LNCaP clone FGC (cell line): ENCODE results near the gene TSPAN5.

Experiments used
- DNase-seq: peaks from one replicate; pipeline ENCODE4 v3.0.0-alpha.2; 2011; ENCODE audit warnings: low read depth
- H3K4me3 ChIP-seq: 2 replicates; pipeline ENCODE4 v1.5.1; 2011; ENCODE audit warnings: mild to moderate bottlenecking, low read depth, low read length, control low read depth
- TF ChIP-seq, protein P1 (sequence below): IDR thresholded peaks from 2 replicates; pipeline ENCODE4 v1.5.1; 2012; ENCODE audit warnings: mild to moderate bottlenecking; ENCODE audit not compliant: control insufficient read depth, insufficient read depth; ENCODE audit errors: extremely low read depth

Gene TSPAN5

DNA sequence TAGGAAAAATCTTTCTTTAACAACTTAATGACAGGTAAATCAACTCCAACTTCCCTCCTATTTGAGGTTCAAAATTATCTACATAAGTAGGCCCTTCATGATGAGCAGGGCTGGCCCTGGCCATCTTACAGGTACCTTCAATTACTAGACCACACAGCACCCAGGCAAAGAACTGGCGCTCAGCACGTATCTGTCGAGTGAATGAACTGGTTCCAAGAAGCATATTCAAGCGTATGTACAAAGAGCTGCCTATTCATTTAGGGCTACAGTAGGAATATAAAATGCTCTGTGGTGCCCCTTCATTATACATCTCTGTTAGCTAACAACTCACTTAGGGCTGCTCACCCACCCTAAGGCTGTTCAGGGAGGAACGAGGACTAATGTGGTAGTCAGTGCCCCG lies 48.0 kb downstream of the TSPAN5 start:
- no peak overlapping the region for H3K4me3 ChIP-seq
- TF ChIP-seq, protein P1, sequence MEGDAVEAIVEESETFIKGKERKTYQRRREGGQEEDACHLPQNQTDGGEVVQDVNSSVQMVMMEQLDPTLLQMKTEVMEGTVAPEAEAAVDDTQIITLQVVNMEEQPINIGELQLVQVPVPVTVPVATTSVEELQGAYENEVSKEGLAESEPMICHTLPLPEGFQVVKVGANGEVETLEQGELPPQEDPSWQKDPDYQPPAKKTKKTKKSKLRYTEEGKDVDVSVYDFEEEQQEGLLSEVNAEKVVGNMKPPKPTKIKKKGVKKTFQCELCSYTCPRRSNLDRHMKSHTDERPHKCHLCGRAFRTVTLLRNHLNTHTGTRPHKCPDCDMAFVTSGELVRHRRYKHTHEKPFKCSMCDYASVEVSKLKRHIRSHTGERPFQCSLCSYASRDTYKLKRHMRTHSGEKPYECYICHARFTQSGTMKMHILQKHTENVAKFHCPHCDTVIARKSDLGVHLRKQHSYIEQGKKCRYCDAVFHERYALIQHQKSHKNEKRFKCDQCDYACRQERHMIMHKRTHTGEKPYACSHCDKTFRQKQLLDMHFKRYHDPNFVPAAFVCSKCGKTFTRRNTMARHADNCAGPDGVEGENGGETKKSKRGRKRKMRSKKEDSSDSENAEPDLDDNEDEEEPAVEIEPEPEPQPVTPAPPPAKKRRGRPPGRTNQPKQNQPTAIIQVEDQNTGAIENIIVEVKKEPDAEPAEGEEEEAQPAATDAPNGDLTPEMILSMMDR: no peak
- no peak for DNase-seq

DNA sequence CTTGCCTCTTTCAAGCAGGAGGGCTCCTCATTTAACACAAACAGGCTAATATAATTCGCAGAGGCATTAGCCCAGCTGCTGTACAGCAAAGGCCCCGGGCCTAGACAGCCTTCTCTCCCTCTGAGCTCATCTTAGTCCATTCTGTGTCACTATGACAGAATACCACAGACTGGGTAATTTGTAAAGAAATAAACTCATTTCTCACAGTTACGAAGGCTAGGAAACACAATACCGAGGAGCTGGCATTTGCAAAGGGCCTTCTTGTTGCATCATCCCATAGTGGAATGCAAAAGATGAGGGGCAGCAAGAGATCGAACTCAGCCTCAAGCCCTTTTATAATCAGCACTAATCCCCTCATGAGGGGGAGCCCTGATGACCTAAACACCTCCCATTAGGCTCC lies 48.5 kb downstream of the TSPAN5 start:
- H3K4me3 ChIP-seq: no peak overlapping the region
- TF ChIP-seq, protein P1: no peak
- DNase-seq: no peak

DNA sequence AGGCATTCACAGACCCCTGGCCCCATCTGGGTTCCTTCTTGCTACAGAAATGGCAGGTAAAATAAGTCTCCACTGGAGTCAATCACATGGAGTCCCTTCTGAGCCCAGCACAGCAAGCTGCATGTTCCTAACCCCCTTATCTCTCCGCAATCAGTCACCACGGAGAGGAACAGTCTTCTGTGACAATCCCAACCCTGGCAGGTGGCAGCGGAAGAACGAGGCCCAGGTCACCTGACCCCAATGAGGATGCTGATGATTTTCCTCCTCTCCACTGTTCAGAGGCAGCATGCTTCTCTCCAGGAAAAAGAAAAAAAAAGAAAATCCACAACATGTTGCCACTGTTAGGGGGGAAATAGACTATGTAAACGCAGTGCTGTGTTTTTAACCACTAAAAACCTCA lies 50.1 kb downstream of the TSPAN5 start:
- TF ChIP-seq, protein P1: no peak
- DNase-seq: no peak

DNA sequence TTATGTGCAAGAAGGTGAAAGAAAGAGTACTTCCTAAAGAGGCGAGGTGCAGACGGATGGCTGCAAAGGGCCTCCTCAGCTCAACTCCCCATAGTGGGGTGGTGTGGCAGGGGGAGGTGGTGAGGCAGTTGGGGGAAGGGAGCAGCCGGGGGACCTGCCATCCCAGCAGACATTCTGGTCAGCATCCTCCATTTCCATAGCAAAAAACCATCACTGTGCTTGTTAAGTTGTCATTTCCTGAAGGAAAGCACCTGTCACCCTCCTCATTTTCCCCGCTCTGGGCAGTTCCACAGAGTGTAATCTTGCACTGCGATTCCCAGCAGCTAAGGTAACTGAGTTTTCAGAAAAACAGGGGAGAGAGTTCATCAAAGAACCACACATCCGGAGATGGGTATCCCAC lies 51.5 kb downstream of the TSPAN5 start:
- H3K4me3 ChIP-seq: no peak overlapping the region
- no peak for DNase-seq
- TF ChIP-seq, protein P1: no peak

More for the DNA sequence above, 50.1 kb downstream of the TSPAN5 start:
- H3K4me3 ChIP-seq: no peak overlapping the region

DNA sequence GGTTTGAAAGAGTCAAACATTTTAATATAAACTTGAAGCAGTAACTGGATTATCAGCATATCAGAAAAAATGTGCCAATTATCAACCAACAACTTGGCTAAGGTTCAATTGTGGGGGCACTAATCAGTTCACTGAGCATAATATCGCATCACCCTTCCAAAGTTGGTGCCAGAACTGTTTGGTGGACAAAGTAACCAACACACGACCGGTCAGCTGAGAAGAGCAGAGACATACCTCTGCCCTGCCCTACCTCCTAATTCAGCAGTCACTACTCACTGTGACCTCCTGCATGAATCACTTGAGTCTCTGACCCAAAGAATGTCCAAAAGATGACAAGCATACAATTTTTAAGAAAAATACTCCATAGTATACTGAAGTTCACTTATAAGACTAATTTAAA lies 53.2 kb downstream of the TSPAN5 start:
- TF ChIP-seq, protein P1: no peak
- no peak for DNase-seq
- no peak overlapping the region for H3K4me3 ChIP-seq

DNA sequence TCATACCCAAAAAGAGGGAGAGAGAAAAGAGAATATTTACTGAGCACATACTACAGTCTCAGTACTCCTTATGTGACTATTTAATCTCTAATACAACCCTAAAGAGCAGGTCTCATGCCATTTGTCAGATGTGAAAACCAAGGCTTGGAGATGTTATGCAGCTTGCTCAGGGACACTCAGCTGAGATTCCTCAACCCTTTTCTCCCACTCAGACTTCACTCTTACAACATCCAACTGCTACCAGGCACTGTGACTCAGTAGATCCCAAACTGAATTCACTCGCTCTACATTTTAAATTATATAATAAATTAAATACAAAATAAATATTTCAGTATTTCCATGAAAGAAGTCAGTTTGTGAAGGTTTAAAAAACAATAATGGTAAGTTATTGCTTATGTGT lies 53.7 kb downstream of the TSPAN5 start:
- TF ChIP-seq, protein P1: no peak
- no peak for DNase-seq
- no peak overlapping the region for H3K4me3 ChIP-seq

DNA sequence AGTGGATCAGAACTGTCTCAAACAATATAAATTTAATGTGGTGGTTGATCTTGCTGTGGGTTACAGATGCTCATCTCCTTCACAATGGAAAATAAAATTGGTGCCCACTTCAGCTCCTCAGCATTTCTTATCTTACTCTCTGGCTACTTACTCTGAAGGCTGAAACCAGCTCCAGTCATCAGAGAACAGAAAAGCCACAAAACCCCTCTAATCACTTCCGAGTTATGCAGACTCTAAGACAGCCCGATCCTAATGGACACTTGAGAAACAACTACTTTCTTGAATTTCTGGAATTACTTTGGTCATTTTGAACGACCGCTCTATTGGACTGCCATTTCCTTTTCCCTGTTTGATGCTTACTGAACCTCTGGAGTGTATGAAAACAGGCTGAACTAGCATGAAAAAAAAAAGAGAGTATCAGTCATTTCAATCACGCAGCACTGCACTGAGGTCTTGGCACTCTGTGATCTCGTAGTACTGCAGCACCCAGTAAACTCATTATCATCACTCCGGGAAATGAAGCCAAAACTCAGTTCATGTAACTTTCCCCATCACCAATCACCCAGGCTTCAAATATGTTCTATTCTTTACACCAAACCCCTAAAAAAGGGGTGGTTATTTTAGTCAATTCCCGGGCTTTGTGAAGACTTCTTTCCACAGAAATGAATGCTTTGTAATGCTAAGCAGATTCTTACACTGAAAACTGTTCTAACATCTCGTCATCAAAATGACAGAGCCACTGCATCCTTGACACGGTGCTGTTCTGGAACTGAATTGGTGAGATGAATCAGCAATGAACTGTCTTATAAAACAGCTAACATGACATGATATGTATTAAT lies 54.5 kb downstream of the TSPAN5 start:
- no peak for DNase-seq
- TF ChIP-seq, protein P1: no peak
- no peak overlapping the region for H3K4me3 ChIP-seq
